Mucosa of descending colon (tissue), 3 donors: ENCODE results near the gene RBM19. TPM values are rescaled to one million over a fixed set of nuclear protein-coding genes. Genes with fewer than 3 reads are reported as not detected.

Source experiments
- ATAC-seq: fragments of 200-7000 bp; cut with Tn5 transposase; one replicate; pipeline ENCODE4 v1.9.1; 2020; ENCODE audit warnings: mild to moderate bottlenecking, moderate library complexity
- DNase-seq, 3 donors: peaks; one replicate each; pipeline ENCODE4 v3.0.0-alpha.2; 2020
- H3K36me3 ChIP-seq: fragments of 200-600 bp; one replicate; pipeline ENCODE4 v1.8.0; 2021; ENCODE audit warnings: low read depth, mild to moderate bottlenecking
- H3K4me1 ChIP-seq: fragments of 200-600 bp; one replicate; pipeline ENCODE4 v1.8.0; 2021; ENCODE audit warnings: low read depth, mild to moderate bottlenecking
- H3K4me3 ChIP-seq: fragments of 200-600 bp; one replicate; pipeline ENCODE4 v1.8.0; 2021; ENCODE audit warnings: mild to moderate bottlenecking
- H3K9me3 ChIP-seq: fragments of 200-600 bp; one replicate; pipeline ENCODE4 v1.8.0; 2021; ENCODE audit warnings: mild to moderate bottlenecking
- CTCF ChIP-seq: fragments of 200-600 bp; IDR thresholded peaks from one replicate; pipeline ENCODE4 v1.8.0; 2022; ENCODE audit warnings: antibody characterized with exemption, mild to moderate bottlenecking
- intact Hi-C, 2 donors: fragments of 100-400 bp; cut with DNase I in 1 of 2; cut with micrococcal nuclease in 1 of 2; formaldehyde crosslinking; loops; one replicate each; pipeline versions ENCODE4 v1.11.0 to v1.11.1; 2022; cut with DNase I, micrococcal nuclease
- total RNA-seq, 3 donors: library from RNA; stranded (reverse); fragmentation: NEBNext Ultra II Directional in 2 of 3; extraction: Animal tissue kit (Norgen Biotek cat#: 25700) in 2 of 3; gene quantifications; one replicate each; pipeline versions ENCODE4 v1.2.1 to v1.2.4, GENCODE V29; 2021 to 2023
- donor health status: DM: no; HTN: no; CAD: no; lungs with moderate emphysema.
- donor health status: DM: no; HTN: no; CAD: no.
- donor health status: DM: no; HTN: yes; CAD: no.

RBM19 gene
- total RNA-seq, 3 donors from 2014 or later, result 22.5 to 38.4 (median 32.9) TPM

GRCh38 chr12:113919791-113920190 lies 46.3 kb downstream of the RBM19 start:
- intact Hi-C loops, result no loop called here
- H3K36me3 ChIP-seq, result no peaks in the 10 kb centered on the region
- no peak for TF ChIP-seq CTCF
- H3K4me3 ChIP-seq, result no peak overlapping the region
- DNase-seq, result no peak
- no peak for ATAC-seq
- no peaks in the 10 kb centered on the region for H3K9me3 ChIP-seq
- H3K4me1 ChIP-seq, result no peaks in the 10 kb centered on the region

- no peaks in the 10 kb centered on the region for H3K36me3 ChIP-seq
- intact Hi-C loops, result no loop called here
- ATAC-seq, result no peak
Observed at GRCh38 chr12:113918306-113918705, 47.8 kb downstream of the RBM19 start.

GRCh38 chr12:113917393-113917792 lies 48.7 kb downstream of the RBM19 start:
- no peak for ATAC-seq
- intact Hi-C loops, result no loop called here
- H3K4me1 ChIP-seq, result no peaks in the 10 kb centered on the region
- H3K9me3 ChIP-seq, result no peaks in the 10 kb centered on the region
- H3K36me3 ChIP-seq, result no peaks in the 10 kb centered on the region
- no peak for TF ChIP-seq CTCF
- no peak for DNase-seq
- no peak overlapping the region for H3K4me3 ChIP-seq

More at GRCh38 chr12:113918306-113918705, 47.8 kb downstream of the RBM19 start:
- no peak for TF ChIP-seq CTCF
- H3K4me1 ChIP-seq, result no peaks in the 10 kb centered on the region
- no peak overlapping the region for H3K4me3 ChIP-seq
- H3K9me3 ChIP-seq, result no peaks in the 10 kb centered on the region
- no peak for DNase-seq

- TF ChIP-seq CTCF, result no peak
- no peaks in the 10 kb centered on the region for H3K36me3 ChIP-seq
- no peaks in the 10 kb centered on the region for H3K4me1 ChIP-seq
- no peak for ATAC-seq
- no peak for DNase-seq
- intact Hi-C loops, result no loop called here
- H3K4me3 ChIP-seq, result no peak overlapping the region
- H3K9me3 ChIP-seq, result no peaks in the 10 kb centered on the region
Observed at GRCh38 chr12:113914806-113915205, 51.3 kb downstream of the RBM19 start.

GRCh38 chr12:113914176-113914575 lies 51.9 kb downstream of the RBM19 start:
- intact Hi-C loops, result no loop called here
- no peak for TF ChIP-seq CTCF
- ATAC-seq (no peak), DNase-seq (no peak)
- Histone ChIP-seq H3K36me3 (no peaks in the 10 kb centered on the region), H3K9me3 (no peaks in the 10 kb centered on the region), H3K4me1 (no peaks in the 10 kb centered on the region), H3K4me3 (no peak overlapping the region)

- peak in 2 of 3 donors; percentile 59 to 61 for DNase-seq
- TF ChIP-seq CTCF, result peak; percentile 64
- intact Hi-C loops, result no loop called here
- no peaks in the 10 kb centered on the region for H3K4me1 ChIP-seq
- no peaks in the 10 kb centered on the region for H3K36me3 ChIP-seq
- no peaks in the 10 kb centered on the region for H3K9me3 ChIP-seq
- peak; percentile 77 for ATAC-seq
- H3K4me3 ChIP-seq, result no peak overlapping the region
Observed at GRCh38 chr12:113912760-113913329, 53.3 kb downstream of the RBM19 start.
